ENCODE data around the gene USO1.

DNA sequence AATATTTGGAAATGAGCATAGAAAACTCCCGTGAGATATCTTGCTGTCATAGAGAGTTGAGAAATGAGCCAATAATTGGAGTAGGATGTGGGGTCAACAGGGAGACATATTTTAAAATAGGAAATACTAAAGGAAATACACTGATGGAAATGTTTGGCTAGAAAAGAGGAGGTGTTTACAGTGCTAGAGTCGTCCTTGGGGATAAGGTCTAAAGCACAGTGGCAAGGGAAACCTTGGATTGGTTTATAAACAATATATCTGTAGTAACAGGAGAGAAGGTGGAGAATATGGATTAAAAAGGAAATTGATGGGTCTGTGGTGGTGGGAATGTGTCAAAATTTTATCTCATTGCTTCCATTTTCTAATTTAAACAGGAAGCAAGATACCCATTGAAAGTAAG lies 95.8 kb downstream of the USO1 start:
- TF ChIP-seq ZNF274 (CRISPR knock-in tag; IDR thresholded peaks at IDR 0.05) (no peak), EZH2 (conservative IDR thresholded peaks at IDR 0.05; ENCODE audit: low read depth, low read length) (no peak), SMYD3 (CRISPR knock-in tag; IDR thresholded peaks at IDR 0.05) (no peak), POLR2A (IDR thresholded peaks at IDR 0.05; ENCODE audit: insufficient read depth in 1 of 2, low read depth in 2 of 2, low read length in 2 of 2) (no peak), SRSF9 (IDR thresholded peaks at IDR 0.05; ENCODE audit: borderline replicate concordance, insufficient read depth, low read depth, low read length, poor library complexity, severe bottlenecking) (no peak), ZNF512 (CRISPR knock-in tag; IDR thresholded peaks at IDR 0.05) (no peak)
- TF ChIP-seq, protein P1, sequence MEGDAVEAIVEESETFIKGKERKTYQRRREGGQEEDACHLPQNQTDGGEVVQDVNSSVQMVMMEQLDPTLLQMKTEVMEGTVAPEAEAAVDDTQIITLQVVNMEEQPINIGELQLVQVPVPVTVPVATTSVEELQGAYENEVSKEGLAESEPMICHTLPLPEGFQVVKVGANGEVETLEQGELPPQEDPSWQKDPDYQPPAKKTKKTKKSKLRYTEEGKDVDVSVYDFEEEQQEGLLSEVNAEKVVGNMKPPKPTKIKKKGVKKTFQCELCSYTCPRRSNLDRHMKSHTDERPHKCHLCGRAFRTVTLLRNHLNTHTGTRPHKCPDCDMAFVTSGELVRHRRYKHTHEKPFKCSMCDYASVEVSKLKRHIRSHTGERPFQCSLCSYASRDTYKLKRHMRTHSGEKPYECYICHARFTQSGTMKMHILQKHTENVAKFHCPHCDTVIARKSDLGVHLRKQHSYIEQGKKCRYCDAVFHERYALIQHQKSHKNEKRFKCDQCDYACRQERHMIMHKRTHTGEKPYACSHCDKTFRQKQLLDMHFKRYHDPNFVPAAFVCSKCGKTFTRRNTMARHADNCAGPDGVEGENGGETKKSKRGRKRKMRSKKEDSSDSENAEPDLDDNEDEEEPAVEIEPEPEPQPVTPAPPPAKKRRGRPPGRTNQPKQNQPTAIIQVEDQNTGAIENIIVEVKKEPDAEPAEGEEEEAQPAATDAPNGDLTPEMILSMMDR (CRISPR knock-in tag; IDR thresholded peaks at IDR 0.05) = no peak
- TF ChIP-seq, protein P2, sequence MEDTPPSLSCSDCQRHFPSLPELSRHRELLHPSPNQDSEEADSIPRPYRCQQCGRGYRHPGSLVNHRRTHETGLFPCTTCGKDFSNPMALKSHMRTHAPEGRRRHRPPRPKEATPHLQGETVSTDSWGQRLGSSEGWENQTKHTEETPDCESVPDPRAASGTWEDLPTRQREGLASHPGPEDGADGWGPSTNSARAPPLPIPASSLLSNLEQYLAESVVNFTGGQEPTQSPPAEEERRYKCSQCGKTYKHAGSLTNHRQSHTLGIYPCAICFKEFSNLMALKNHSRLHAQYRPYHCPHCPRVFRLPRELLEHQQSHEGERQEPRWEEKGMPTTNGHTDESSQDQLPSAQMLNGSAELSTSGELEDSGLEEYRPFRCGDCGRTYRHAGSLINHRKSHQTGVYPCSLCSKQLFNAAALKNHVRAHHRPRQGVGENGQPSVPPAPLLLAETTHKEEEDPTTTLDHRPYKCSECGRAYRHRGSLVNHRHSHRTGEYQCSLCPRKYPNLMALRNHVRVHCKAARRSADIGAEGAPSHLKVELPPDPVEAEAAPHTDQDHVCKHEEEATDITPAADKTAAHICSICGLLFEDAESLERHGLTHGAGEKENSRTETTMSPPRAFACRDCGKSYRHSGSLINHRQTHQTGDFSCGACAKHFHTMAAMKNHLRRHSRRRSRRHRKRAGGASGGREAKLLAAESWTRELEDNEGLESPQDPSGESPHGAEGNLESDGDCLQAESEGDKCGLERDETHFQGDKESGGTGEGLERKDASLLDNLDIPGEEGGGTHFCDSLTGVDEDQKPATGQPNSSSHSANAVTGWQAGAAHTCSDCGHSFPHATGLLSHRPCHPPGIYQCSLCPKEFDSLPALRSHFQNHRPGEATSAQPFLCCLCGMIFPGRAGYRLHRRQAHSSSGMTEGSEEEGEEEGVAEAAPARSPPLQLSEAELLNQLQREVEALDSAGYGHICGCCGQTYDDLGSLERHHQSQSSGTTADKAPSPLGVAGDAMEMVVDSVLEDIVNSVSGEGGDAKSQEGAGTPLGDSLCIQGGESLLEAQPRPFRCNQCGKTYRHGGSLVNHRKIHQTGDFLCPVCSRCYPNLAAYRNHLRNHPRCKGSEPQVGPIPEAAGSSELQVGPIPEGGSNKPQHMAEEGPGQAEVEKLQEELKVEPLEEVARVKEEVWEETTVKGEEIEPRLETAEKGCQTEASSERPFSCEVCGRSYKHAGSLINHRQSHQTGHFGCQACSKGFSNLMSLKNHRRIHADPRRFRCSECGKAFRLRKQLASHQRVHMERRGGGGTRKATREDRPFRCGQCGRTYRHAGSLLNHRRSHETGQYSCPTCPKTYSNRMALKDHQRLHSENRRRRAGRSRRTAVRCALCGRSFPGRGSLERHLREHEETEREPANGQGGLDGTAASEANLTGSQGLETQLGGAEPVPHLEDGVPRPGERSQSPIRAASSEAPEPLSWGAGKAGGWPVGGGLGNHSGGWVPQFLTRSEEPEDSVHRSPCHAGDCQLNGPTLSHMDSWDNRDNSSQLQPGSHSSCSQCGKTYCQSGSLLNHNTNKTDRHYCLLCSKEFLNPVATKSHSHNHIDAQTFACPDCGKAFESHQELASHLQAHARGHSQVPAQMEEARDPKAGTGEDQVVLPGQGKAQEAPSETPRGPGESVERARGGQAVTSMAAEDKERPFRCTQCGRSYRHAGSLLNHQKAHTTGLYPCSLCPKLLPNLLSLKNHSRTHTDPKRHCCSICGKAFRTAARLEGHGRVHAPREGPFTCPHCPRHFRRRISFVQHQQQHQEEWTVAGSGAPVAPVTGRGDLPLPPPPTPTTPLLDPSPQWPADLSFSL (CRISPR knock-in tag; IDR thresholded peaks at IDR 0.05) = no peak
